ENCODE data around the gene TBC1D22A. TPM values are rescaled to one million over a fixed set of nuclear protein-coding genes. Genes with fewer than 3 reads are reported as not detected.

The TBC1D22A gene
- polyA plus RNA-seq, 1 donor from 2014 or later: 9.3 TPM

DNA sequence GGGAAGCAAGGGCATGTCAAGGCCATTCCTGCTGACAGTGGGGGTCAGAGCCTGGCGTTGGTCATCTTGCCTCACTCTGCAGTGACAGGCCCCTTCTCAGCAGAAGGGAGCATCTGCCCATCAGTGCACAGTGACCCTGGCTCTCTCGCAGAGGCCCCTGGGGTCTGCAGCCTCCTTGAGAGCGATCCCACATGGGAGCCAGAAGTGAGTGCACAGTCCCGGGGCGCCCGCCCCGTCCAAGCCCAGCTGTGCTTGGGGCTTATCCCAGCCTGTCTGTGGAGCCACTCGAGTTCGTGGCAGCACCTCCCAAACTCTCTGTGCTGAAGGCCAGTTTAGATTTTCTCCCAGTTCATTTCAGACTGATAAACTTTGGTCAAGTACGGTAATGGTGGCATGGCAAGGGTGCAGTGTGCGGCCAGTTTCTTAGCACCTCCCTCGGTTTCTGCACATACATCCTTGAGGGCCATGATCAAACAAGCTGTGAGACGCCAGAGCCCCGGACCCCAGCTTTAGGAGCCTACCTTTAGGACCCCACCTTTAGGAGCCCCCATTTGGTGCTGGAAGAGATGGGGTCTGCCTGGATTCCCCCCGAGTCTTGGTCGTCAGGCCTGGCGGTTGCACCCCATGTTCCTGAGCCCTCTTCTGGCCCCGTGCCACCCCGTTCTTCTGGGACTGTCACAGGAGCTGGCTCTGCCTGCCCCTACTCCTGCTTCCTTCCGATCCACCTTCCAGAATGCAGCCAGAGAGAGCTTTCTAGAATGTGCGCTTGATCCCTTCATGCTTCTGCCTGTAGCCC lies 369.4 kb downstream of the TBC1D22A start:
- no peak overlapping the region for H3K4me2 ChIP-seq (ENCODE audit: low read length)
- H3K27me3 ChIP-seq (ENCODE audit: insufficient read depth, low read depth, low read length): no peaks in the 10 kb centered on the region
- H3K9ac ChIP-seq (ENCODE audit: low read length): no peak overlapping the region
- H4K20me1 ChIP-seq (ENCODE audit: insufficient read depth): no peaks in the 10 kb centered on the region
- H3K4me3 ChIP-seq (ENCODE audit: low read length): no peak overlapping the region
- H3F3A ChIP-seq (ENCODE audit: insufficient read depth, low read length, poor library complexity, severe bottlenecking): no peaks in the 10 kb centered on the region
- no peak overlapping the region for H2AFZ ChIP-seq (ENCODE audit: low read depth, low read length)
- no peaks in the 10 kb centered on the region for H3K36me3 ChIP-seq (ENCODE audit: insufficient read depth, low read length)
- H3K9me3 ChIP-seq (ENCODE audit: low read length): no peaks in the 10 kb centered on the region
- TF ChIP-seq CTCF (IDR thresholded peaks at IDR 0.05; ENCODE audit: poor library complexity, severe bottlenecking) (no peak), TAF1 (IDR thresholded peaks at IDR 0.05; ENCODE audit: low read depth) (no peak)
- no peaks in the 10 kb centered on the region for H3K9me2 ChIP-seq (ENCODE audit: insufficient read depth, low read length)
- H3K27ac ChIP-seq (ENCODE audit: low read length): no peak overlapping the region
- no peaks in the 10 kb centered on the region for H3K79me2 ChIP-seq (replicated peaks; ENCODE audit: insufficient read depth, low read length)

- H3K79me2 ChIP-seq (replicated peaks; ENCODE audit: insufficient read depth, low read length): no peaks in the 10 kb centered on the region
- no peak overlapping the region for H3K9ac ChIP-seq (ENCODE audit: low read length)
- no peaks in the 10 kb centered on the region for H3K27me3 ChIP-seq (ENCODE audit: insufficient read depth, low read depth, low read length)
- no peak overlapping the region for H2AFZ ChIP-seq (ENCODE audit: low read depth, low read length)
- no peaks in the 10 kb centered on the region for H3K9me2 ChIP-seq (ENCODE audit: insufficient read depth, low read length)
- H3K4me2 ChIP-seq (ENCODE audit: low read length): no peak overlapping the region
- no peak for TF ChIP-seq REST (IDR thresholded peaks at IDR 0.05; ENCODE audit: borderline replicate concordance)
- TF ChIP-seq CTCF (IDR thresholded peaks at IDR 0.05; ENCODE audit: poor library complexity, severe bottlenecking): no peak
- no peak for TF ChIP-seq SMC3 (conservative IDR thresholded peaks at IDR 0.05; ENCODE audit: poor library complexity)
- no peak for TF ChIP-seq EZH2 (IDR thresholded peaks at IDR 0.05; ENCODE audit: borderline replicate concordance, insufficient read depth, low read length, poor library complexity, severe bottlenecking)
- TF ChIP-seq TAF1 (IDR thresholded peaks at IDR 0.05; ENCODE audit: low read depth): no peak
- no peak for TF ChIP-seq RAD21 (conservative IDR thresholded peaks at IDR 0.05)
- TF ChIP-seq POLR2AphosphoS5 (IDR thresholded peaks at IDR 0.05): no peak
- no peak for TF ChIP-seq MXI1 (conservative IDR thresholded peaks at IDR 0.05; ENCODE audit: poor library complexity, severe bottlenecking)
- no peak for TF ChIP-seq EP300 (conservative IDR thresholded peaks at IDR 0.05; ENCODE audit: poor library complexity, severe bottlenecking)
- H3K36me3 ChIP-seq (ENCODE audit: insufficient read depth, low read length): no peaks in the 10 kb centered on the region
- no peaks in the 10 kb centered on the region for H4K20me1 ChIP-seq (ENCODE audit: insufficient read depth)
- no peaks in the 10 kb centered on the region for H3F3A ChIP-seq (ENCODE audit: insufficient read depth, low read length, poor library complexity, severe bottlenecking)
- no peak overlapping the region for H3K4me3 ChIP-seq (ENCODE audit: low read length)
- H3K27ac ChIP-seq (ENCODE audit: low read length): no peak overlapping the region
- H3K9me3 ChIP-seq (ENCODE audit: low read length): no peaks in the 10 kb centered on the region
These were observed 370.0 kb downstream of the TBC1D22A start for GRCh38 chr22:47132428-47132825.
